OCI-LY1 (cell line): Measurements from ENCODE around the gene LBH.

ENCODE experiments used
- EZH2 ChIP-seq: fragments of 200-600 bp; sonication (generic), shearing (Covaris generic); IDR thresholded peaks from 2 replicates; pipeline ENCODE4 v1.8.0; 2017; ENCODE audit warnings: borderline replicate concordance, mixed run types, mild to moderate bottlenecking, antibody characterized with exemption, low read length, moderate library complexity, mixed read lengths
- TF ChIP-seq, protein P1 (sequence below): fragments of 200-600 bp; sonication (generic), shearing (Covaris generic); IDR thresholded peaks from 2 replicates; pipeline ENCODE4 v1.5.1; 2017; ENCODE audit warnings: mild to moderate bottlenecking, antibody characterized with exemption, low read length, moderate library complexity, mixed read lengths

DNA sequence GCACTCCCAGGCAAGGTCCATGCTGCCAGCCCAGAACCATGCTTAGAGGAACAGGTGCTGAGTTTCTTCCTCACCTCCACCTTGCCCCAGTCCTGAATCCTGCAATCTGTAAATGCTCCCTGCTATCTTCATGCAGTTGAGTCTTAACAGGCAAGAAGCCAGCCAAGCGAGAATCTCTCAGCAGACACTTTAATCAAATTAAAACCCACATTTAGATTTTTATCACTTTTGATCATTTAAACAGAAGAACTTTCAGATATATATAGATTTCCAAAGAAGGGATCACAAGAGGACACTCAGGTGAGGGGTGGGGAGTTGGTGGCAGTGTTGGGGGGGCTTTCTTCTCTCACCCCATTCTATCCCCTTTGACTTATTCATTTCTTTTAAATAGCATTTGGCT lies 25.9 kb upstream of the LBH start:
- TF ChIP-seq, protein P1, sequence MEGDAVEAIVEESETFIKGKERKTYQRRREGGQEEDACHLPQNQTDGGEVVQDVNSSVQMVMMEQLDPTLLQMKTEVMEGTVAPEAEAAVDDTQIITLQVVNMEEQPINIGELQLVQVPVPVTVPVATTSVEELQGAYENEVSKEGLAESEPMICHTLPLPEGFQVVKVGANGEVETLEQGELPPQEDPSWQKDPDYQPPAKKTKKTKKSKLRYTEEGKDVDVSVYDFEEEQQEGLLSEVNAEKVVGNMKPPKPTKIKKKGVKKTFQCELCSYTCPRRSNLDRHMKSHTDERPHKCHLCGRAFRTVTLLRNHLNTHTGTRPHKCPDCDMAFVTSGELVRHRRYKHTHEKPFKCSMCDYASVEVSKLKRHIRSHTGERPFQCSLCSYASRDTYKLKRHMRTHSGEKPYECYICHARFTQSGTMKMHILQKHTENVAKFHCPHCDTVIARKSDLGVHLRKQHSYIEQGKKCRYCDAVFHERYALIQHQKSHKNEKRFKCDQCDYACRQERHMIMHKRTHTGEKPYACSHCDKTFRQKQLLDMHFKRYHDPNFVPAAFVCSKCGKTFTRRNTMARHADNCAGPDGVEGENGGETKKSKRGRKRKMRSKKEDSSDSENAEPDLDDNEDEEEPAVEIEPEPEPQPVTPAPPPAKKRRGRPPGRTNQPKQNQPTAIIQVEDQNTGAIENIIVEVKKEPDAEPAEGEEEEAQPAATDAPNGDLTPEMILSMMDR = no peak
- no peak for TF ChIP-seq EZH2
